ENCODE measurements around the gene PNPLA6.

The PNPLA6 gene

GRCh38 chr19:7602935-7603497 is 67.5 kb downstream of the PNPLA6 start:
- DNase-seq = no peak

DNA sequence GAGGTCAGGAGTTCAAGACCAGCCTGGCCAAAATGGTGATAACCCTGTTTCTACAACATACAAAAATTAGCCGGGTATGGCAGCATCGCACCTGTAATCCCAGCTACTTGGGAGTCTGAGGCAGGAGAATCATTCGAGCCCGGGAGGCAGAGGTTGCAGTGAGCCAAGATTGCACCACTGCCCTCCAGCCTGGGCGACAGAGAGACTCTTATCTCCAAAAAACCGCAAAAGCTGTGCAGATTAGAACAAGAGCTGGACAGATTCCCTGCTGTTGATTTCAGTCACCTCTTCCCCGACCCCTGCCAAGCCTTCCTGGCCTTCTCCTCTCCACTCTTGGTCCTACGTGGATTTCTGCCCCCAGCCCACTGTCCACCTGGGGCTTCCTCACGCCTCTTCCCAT is 68.4 kb downstream of the PNPLA6 start:
- DNase-seq = no peak

DNA sequence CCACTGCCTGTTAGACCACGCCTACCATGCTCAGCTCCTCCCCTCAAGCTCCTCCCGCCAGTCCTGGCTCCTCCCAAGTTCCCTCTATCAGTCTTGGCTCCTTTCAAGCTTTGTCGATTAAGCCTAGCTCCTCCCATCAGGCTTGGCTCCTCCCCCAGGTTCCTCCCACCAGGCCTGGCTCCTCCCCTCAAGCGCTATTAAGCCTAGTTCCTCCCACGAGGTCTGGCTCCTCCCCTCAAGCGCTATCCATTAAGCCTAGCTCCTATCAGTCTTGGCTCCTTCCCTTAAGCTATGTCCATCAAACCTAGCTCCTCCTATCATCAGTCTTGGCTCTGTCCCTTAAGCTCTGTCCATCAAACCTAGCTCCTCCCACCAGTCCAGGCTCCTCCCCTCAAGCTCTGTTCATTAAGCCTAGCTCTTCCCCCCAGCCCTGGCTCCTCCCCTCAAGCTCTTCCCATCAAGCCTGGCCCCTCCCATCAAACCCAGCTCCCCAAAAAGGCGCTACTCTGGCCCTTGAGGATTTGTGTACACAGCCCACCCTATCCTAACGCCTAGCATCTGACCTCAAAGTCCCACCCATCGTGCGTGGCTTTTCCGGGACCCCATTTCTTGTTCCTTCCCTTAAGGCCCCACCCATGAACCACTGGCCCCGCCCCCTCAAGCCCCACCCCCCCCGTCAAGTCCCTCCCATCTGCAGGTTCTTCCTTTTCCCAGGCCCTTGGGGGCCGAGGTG is 70.1 kb downstream of the PNPLA6 start:
- DNase-seq = peak; percentile 42

DNA sequence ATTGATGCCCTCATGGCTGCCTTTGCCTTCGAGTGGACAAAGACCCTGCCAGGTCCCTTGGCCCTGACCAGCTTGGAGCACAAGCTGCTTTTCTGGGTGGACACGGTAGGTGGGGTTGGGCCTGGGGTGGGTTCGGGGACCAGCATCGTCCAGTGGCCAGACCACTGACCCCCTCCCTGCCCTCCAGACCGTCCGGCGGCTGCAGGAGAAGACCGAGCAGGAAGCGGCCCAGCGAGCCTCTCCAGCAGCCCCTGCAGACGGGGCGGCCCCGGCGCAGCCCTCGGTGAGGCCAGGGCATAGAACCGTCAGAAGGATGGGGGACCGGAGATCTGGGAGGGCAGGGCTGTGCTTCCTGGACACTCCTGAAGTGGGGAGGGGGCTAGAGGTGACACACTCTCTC is 70.8 kb downstream of the PNPLA6 start:
- DNase-seq = no peak

DNA sequence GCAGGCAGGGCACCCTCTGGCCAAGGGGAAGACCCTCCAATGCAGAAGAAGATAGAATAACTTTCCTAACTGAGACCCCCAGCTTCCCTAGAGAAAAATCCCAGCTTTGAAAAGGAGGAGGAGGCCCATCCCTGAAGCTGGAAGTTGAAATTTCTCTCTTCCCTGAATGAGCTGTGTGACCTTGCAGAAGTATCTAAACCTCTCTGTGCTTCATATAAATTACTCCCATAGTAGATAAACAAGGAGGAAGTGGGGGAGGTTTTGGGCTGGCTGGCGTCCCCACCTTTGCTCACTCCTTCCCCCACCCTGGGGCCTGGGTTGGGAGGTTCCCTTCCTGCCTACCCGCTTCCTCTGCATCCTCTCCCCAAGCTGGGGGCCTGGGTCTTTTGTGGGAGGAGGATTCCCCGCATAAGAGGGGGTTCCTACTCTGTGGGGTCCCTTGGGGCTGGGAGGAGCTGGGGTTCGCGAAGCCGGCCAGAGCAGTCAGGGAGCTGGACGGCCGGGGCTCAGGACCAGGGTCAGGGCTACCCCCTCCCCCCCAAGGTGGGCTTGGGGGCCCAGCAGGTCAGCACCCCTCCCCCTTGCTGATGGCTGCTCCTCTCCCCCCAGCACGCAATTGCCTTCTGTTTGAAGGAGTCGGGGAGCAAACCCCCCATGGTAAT is 71.8 kb downstream of the PNPLA6 start:
- no peak for DNase-seq

GRCh38 chr19:7607874-7608560 is 72.5 kb downstream of the PNPLA6 start:
- no peak for DNase-seq

- no peak for DNase-seq
These were observed 75.1 kb downstream of the PNPLA6 start for GRCh38 chr19:7610491-7611240.

All from activated CD4-positive, alpha-beta T cell treated with anti-CD3 and anti-CD28 coated beads, Interleukin-2, amount 50 U/mL, for 16 hours (primary cell).